SJSA1 (cell line): ENCODE measurements around the gene VPS13C. TPM values are rescaled to one million over a fixed set of nuclear protein-coding genes. Genes with fewer than 3 reads are reported as not detected.

ENCODE experiments used
- DNase-seq, 2 experiments: peaks; one replicate each; pipeline ENCODE4 v3.0.0-alpha.2; 2015 to 2020; ENCODE audit warnings: low spot score in 2 of 2, low read depth in 1 of 2
- H3K27ac ChIP-seq: fragments of 250-450 bp; sonication (Bioruptor Pico); 2 replicates; pipeline ENCODE4 v1.5.1; 2020; ENCODE audit warnings: mild to moderate bottlenecking, moderate library complexity
- H3K27me3 ChIP-seq: fragments of 250-450 bp; sonication (Bioruptor Pico); replicated peaks from 2 replicates; pipeline ENCODE4 v1.5.1; 2020; ENCODE audit warnings: mild to moderate bottlenecking, moderate library complexity
- H3K36me3 ChIP-seq: fragments of 250-450 bp; sonication (Bioruptor Pico); 2 replicates; pipeline ENCODE4 v1.5.1; 2020; ENCODE audit warnings: mild to moderate bottlenecking
- H3K4me1 ChIP-seq: fragments of 250-450 bp; sonication (Bioruptor Pico); replicated peaks from 2 replicates; pipeline ENCODE4 v1.6.1; 2021; ENCODE audit warnings: mild to moderate bottlenecking
- H3K4me3 ChIP-seq: fragments of 250-450 bp; sonication (Bioruptor Pico); 2 replicates; pipeline ENCODE4 v1.5.1; 2020; ENCODE audit warnings: mild to moderate bottlenecking
- H3K9me3 ChIP-seq: fragments of 250-450 bp; sonication (Bioruptor Pico); replicated peaks from 2 replicates; pipeline ENCODE4 v1.5.1; 2020; ENCODE audit warnings: mild to moderate bottlenecking
- total RNA-seq: library from RNA; depleted of rRNA; stranded (reverse); fragments of >200 nt; shearing (Covaris generic); gene quantifications from 2 replicates; pipeline ENCODE4 v1.2.3, GENCODE V29; 2014

Gene VPS13C
- total RNA-seq, 1 experiment from 2014 or later: 25.1 TPM

GRCh38 chr15:62066663-62067447, 6.6 kb upstream of the VPS13C start, which contains the start of gene C2CD4A:
Gene C2CD4A, plus strand, starts transcription at chr15:62066977. Its CDS starts 637 bp downstream, at chr15:62067614.
- Histone ChIP-seq H3K36me3 (no peaks in the 10 kb centered on the region), H3K4me1 (peaks cover 15% of the 10 kb centered on the region), H3K27me3 (peaks cover 47% of the 10 kb centered on the region), H3K27ac (no peak within 1 kb of the TSS), H3K9me3 (no peaks in the 10 kb centered on the region), H3K4me3 (peak within 1 kb of the TSS; percentile 41)
- no peak for DNase-seq

DNA sequence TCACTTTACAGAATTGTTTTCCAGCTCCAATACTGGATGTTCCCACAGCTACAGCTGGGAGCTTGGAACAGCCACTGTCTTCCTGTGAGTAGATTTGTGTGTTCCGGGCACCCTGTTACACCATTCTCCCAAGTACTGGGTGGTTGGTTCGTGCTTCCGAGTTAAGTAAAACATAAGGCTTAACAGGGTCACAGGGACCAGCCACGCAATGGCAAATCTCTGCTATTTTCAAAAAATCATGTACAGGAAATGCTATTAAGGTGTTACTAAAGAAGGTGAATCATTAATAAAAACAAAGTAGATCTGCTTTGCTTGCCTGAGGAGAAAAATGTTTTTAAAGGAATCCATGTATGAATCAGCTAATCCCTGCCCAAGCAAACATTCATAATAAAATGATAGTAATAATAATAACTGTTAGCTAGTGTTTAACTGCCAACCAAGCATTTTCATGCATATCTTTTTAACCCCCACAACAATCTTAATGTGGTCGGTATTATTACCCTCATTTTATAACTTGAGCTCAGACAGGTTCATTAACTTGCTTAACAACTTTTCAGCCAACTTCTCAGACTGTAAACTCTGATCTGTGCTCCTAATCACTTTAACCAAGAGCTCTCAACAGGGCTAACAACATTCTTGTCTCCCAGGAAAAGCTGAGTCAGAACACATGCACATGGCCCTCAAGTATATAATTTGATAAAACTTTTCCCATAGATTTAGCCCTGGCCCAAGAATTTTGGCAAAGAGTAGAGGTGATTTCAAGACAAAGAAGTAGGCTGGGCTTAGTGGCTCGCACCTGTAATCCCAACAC, 3.8 kb upstream of the VPS13C start:
- Histone ChIP-seq H3K9me3 (no peaks in the 10 kb centered on the region), H3K4me3 (no peak overlapping the region), H3K36me3 (peaks cover 6% of the 10 kb centered on the region; the same call in 1 of the 2 replicates), H3K4me1 (peaks cover 24% of the 10 kb centered on the region), H3K27me3 (peaks cover 55% of the 10 kb centered on the region), H3K27ac (no peak overlapping the region)
- DNase-seq: no peak

GRCh38 chr15:62060896-62061280, 641 bp upstream of the VPS13C start:
- Histone ChIP-seq H3K36me3 (peaks cover 6% of the 10 kb centered on the region; the same call in 1 of the 2 replicates), H3K27ac (no peak overlapping the region), H3K27me3 (peaks cover 36% of the 10 kb centered on the region), H3K4me1 (peaks cover 10% of the 10 kb centered on the region), H3K4me3 (peak overlapping the region; percentile 73), H3K9me3 (no peaks in the 10 kb centered on the region)
- no peak for DNase-seq

DNA sequence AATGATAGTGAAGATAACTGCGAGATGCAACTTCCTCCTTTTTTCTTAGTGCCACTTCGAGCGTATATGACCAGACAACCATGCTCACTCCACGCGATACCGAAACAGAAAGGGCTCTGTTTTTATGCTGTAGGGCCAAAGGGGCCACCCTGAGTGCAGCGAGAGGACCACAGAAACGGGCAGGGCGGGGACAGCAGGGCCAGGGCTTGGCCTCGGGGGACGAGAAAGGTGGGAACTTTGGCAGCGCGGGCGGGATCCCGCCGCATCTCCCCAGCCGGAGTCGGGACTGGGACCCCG, 483 bp downstream of the VPS13C start:
- H3K27ac ChIP-seq: peak overlapping the region; percentile 11; the same call in 1 of the 2 replicates
- H3K9me3 ChIP-seq: no peaks in the 10 kb centered on the region
- peak overlapping the region; percentile 73 for H3K4me3 ChIP-seq
- DNase-seq: peak; percentile 69 to 75
- peaks cover 10% of the 10 kb centered on the region for H3K4me1 ChIP-seq
- peaks cover 28% of the 10 kb centered on the region for H3K27me3 ChIP-seq
- H3K36me3 ChIP-seq: peaks cover 6% of the 10 kb centered on the region; the same call in 1 of the 2 replicates

DNA sequence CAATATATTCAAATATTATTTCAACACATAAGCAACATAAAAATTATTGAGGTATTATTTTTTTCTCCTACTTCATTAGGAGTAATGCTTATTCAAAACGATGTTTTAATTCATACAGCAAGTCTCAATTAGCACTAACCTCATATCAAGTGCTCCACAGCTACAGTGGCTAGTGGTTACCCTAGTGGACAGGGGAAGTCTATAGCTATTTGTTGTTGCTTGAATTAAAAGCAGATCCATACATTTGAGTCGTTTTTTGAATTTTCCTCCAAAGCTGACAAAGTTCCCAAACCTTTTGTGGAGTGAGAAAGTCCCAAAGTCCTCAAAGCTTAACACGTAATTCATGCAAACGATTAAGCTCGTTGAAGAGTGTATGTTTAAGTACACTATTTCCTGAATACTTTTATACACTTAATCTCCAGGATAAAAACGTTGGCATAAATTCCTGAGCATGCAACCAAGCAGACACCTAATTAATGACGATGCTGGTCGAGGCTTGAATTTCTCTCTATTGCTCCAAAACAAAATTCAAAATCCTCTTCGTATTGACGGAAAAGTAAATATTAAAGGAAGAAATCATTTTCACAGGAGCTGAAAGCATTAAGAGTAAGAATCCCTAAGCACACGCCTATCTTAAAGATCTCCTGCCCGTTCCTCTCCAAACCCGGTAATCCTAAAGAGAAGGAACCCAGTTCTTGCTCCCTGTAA, 985 bp downstream of the VPS13C start:
- Histone ChIP-seq H3K4me1 (peaks cover 10% of the 10 kb centered on the region), H3K27me3 (peaks cover 28% of the 10 kb centered on the region), H3K9me3 (no peaks in the 10 kb centered on the region), H3K4me3 (peak overlapping the region; percentile 73), H3K36me3 (peaks cover 6% of the 10 kb centered on the region; the same call in 1 of the 2 replicates), H3K27ac (peak overlapping the region; percentile 11; the same call in 1 of the 2 replicates)
- no peak for DNase-seq

DNA sequence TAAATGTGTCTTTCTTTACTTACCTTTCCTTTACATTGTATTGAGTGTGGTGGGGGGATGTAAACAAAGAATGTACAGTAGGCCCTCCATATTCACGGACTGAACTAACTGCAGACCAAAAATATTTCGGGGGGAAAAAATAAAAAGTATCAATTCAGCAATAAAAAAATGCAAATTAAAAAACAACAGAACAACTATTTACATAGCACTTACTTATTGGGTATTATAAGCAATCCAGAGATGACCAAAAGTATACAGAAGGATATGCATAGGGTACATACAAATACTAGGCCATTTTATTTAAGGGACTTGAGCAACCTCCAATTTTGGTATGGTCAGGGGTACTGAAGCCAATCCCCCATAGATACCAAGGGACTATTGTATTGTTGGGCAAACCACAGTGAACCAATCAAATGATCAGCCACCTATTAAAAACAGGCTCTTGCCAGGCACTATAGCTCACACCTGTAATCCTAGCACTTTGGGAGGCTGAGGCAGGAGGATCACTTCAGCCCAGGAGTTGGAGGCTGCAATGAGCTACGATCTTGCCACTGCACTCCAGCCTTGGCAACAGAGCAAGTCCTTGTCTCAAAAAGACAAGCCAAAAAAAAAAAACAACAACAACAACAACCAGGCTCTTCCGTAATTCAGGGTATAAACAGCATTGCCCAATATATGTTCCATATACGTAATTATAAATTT, 1.8 kb downstream of the VPS13C start:
- no peak overlapping the region for H3K4me3 ChIP-seq
- peaks cover 10% of the 10 kb centered on the region for H3K4me1 ChIP-seq
- no peak for DNase-seq

GRCh38 chr15:62057341-62057980, 2.8 kb downstream of the VPS13C start:
- Histone ChIP-seq H3K36me3 (peaks cover 6% of the 10 kb centered on the region; the same call in 1 of the 2 replicates), H3K4me3 (no peak overlapping the region), H3K9me3 (no peaks in the 10 kb centered on the region), H3K27ac (no peak overlapping the region), H3K27me3 (peaks cover 14% of the 10 kb centered on the region), H3K4me1 (peaks cover 10% of the 10 kb centered on the region)
- no peak for DNase-seq

More for the DNA sequence above, 1.8 kb downstream of the VPS13C start:
- H3K9me3 ChIP-seq: no peaks in the 10 kb centered on the region
- H3K27me3 ChIP-seq: peaks cover 21% of the 10 kb centered on the region
- no peak overlapping the region for H3K27ac ChIP-seq
- H3K36me3 ChIP-seq: peaks cover 6% of the 10 kb centered on the region; the same call in 1 of the 2 replicates

DNA sequence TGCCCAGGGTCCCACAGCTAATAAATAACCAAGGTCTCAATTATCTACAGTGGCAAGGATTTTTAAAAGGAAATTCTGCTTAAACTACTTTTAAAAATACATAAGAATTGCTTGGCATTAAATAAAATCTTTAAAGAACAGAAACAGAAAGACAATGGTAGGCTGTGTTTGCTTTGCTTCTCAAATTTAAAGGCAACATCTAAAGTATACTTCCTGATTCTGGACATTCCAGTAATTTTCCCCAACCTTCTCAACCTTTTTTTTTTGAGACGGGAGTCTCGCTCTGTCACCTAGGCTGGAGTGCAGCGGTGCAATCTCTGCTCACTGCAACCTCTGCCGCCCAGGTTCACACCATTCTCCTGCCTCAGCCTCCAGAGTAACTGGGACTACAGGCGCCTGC, 5.3 kb downstream of the VPS13C start:
- H3K27me3 ChIP-seq: no peaks in the 10 kb centered on the region
- H3K9me3 ChIP-seq: no peaks in the 10 kb centered on the region
- no peak overlapping the region for H3K4me3 ChIP-seq
- peaks cover 5% of the 10 kb centered on the region for H3K4me1 ChIP-seq
- H3K36me3 ChIP-seq: peaks cover 4% of the 10 kb centered on the region; the same call in 1 of the 2 replicates
- no peak overlapping the region for H3K27ac ChIP-seq
- no peak for DNase-seq

DNA sequence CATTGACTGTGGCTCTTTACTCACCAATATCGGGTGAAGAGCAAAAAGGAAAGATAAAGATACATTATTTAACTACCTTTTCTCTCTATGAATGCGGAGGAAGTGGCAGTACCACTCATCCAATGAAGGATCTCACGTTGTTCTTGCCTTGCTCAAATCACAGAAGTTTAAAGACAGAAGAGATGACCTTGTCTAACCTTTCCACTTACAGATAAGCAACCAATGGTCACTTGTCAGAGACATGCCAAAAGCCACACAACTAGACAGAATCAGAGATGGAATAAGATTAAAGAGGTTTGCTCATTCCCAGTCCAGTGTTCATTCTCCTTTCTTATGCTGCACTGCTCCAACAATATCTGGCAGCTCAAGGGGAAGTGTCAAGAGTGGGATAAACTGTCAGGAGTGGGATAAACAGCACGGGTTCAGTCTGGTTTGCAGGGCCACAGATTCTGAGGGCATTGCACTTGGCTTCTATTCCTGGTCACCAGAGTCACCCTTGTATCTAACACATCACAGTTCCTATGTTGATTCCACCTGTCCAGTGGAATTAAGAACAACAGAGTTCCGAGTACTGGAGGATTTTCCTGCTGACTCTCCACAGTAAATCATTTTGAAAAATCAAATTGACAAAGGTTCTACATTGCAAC, 6.7 kb downstream of the VPS13C start:
- H3K36me3 ChIP-seq: no peaks in the 10 kb centered on the region
- no peaks in the 10 kb centered on the region for H3K4me1 ChIP-seq
- no peak overlapping the region for H3K27ac ChIP-seq
- no peaks in the 10 kb centered on the region for H3K27me3 ChIP-seq
- H3K9me3 ChIP-seq: no peaks in the 10 kb centered on the region
- H3K4me3 ChIP-seq: no peak overlapping the region
- no peak for DNase-seq

DNA sequence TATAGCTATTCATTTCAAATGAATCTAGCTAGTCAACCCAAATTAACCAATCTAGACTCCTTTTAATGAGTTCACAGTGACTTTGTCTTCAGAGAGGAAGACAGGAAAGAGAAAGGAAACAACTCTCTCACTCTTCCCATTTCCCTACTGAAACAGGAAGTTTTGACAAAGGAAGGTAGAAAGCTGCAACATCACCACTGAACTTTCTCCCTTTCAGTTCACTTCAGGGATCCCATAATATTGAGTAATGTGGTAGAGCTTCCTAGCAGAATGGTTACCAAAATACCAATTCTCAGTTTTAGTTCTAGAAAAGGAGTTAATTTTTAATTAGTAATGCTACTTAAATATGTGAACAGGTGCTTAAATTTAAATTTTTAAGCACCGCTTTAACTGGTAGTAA, 7.5 kb downstream of the VPS13C start:
- H3K4me1 ChIP-seq: no peaks in the 10 kb centered on the region
- no peaks in the 10 kb centered on the region for H3K9me3 ChIP-seq
- no peaks in the 10 kb centered on the region for H3K36me3 ChIP-seq
- no peaks in the 10 kb centered on the region for H3K27me3 ChIP-seq
- DNase-seq: no peak
- no peak overlapping the region for H3K4me3 ChIP-seq
- no peak overlapping the region for H3K27ac ChIP-seq

- DNase-seq: no peak
- H3K4me3 ChIP-seq: no peak overlapping the region
- H3K36me3 ChIP-seq: no peaks in the 10 kb centered on the region
- H3K27me3 ChIP-seq: no peaks in the 10 kb centered on the region
- H3K4me1 ChIP-seq: no peaks in the 10 kb centered on the region
- no peaks in the 10 kb centered on the region for H3K9me3 ChIP-seq
- H3K27ac ChIP-seq: no peak overlapping the region
Measured at GRCh38 chr15:62051166-62051565, 9.1 kb downstream of the VPS13C start.

- H3K36me3 ChIP-seq: no peaks in the 10 kb centered on the region
- no peaks in the 10 kb centered on the region for H3K4me1 ChIP-seq
- H3K27ac ChIP-seq: no peak overlapping the region
- DNase-seq: no peak
- H3K27me3 ChIP-seq: no peaks in the 10 kb centered on the region
- no peak overlapping the region for H3K4me3 ChIP-seq
- no peaks in the 10 kb centered on the region for H3K9me3 ChIP-seq
Measured at GRCh38 chr15:62050115-62050514, 10.1 kb downstream of the VPS13C start.
